GM21723 (cell line): Measurements from ENCODE around the gene DYDC2.
"Not testable (repeated sequence)": the region's sequence is repeated elsewhere in the genome, so short reads cannot be mapped to it uniquely, and the experiment has no call there.

Experiments
- ATAC-seq: cut with Tn5 transposase; IDR thresholded peaks from one replicate; pipeline ENCODE4 v1.9.1; 2021; ENCODE audit warnings: mild to moderate bottlenecking, moderate library complexity; ENCODE audit not compliant: unreplicated experiment

Gene DYDC2

GRCh38 chr10:80412486-80412885 lies 55.9 kb downstream of the DYDC2 start:
- no peak for ATAC-seq

- ATAC-seq = no peak
Measured at GRCh38 chr10:80413271-80413996, 56.9 kb downstream of the DYDC2 start.

- ATAC-seq = no peak
Measured at GRCh38 chr10:80414142-80414895, 57.7 kb downstream of the DYDC2 start.

GRCh38 chr10:80415734-80416478 lies 59.3 kb downstream of the DYDC2 start:
- ATAC-seq = no peak

GRCh38 chr10:80416479-80417098 lies 60.0 kb downstream of the DYDC2 start:
- no peak for ATAC-seq

- not testable (repeated sequence) for ATAC-seq
Measured at GRCh38 chr10:80417256-80417655, 60.7 kb downstream of the DYDC2 start.
